ENCODE data around the gene PHF2.

PHF2 gene

DNA sequence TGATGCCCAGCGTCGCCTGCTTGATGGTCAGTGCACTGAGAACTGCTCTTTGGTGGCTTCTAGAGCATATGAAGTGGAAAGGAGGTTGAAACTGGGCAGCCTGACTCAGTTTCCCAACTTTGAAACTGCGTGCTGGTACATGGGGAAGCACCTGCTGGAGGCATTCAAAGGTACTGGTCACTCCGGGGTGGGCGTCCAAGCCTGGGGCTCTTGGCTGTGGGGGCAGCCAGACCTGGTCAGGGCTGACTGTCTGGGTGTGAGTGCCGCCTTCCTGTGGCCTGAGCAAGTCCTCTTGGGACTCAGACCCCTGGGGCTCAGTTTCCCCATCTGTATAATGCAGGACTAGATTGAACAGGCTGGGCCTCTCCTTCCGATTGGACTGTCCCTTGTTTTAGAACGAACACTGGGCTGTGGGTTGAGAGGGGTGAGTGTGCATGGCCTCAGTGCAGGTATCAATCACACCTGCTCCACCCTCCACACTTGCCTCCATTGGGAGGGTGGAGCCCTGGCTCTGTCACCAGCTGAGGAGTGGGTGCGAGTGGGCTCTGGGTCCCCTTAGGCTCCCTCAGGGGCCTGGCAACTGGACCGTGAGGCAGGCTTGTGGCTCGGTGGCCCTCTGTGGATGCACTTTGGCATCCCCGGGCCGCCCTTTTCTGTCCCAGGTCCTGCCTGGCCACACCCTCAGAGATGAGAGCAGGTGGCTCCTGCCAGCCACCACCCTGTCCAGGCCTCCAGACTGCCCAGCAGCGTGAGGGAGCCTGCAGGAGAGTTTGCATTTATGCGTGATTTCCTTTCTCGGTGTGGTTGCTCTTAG lies 80.2 kb downstream of the PHF2 start:
- no peak overlapping the region for H2AFZ ChIP-seq
- no peaks in the 10 kb centered on the region for H3K27me3 ChIP-seq (ENCODE audit: control insufficient read depth, insufficient read depth, low read length)
- no peaks in the 10 kb centered on the region for H3K36me3 ChIP-seq (ENCODE audit: control insufficient read depth, insufficient read depth, low read length)
- no peak overlapping the region for H3K27ac ChIP-seq
- TF ChIP-seq, protein P1, sequence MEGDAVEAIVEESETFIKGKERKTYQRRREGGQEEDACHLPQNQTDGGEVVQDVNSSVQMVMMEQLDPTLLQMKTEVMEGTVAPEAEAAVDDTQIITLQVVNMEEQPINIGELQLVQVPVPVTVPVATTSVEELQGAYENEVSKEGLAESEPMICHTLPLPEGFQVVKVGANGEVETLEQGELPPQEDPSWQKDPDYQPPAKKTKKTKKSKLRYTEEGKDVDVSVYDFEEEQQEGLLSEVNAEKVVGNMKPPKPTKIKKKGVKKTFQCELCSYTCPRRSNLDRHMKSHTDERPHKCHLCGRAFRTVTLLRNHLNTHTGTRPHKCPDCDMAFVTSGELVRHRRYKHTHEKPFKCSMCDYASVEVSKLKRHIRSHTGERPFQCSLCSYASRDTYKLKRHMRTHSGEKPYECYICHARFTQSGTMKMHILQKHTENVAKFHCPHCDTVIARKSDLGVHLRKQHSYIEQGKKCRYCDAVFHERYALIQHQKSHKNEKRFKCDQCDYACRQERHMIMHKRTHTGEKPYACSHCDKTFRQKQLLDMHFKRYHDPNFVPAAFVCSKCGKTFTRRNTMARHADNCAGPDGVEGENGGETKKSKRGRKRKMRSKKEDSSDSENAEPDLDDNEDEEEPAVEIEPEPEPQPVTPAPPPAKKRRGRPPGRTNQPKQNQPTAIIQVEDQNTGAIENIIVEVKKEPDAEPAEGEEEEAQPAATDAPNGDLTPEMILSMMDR (IDR thresholded peaks at IDR 0.05), result no peak
- H3K4me1 ChIP-seq, result no peaks in the 10 kb centered on the region
- no peaks in the 10 kb centered on the region for H3K79me2 ChIP-seq
- no peak overlapping the region for H3K9ac ChIP-seq
- no peaks in the 10 kb centered on the region for H3K9me3 ChIP-seq (ENCODE audit: control insufficient read depth, low read length)
- no peak overlapping the region for H3K4me3 ChIP-seq (ENCODE audit: low read depth, low read length)
- no peak overlapping the region for H3K4me2 ChIP-seq (ENCODE audit: low read length)

DNA sequence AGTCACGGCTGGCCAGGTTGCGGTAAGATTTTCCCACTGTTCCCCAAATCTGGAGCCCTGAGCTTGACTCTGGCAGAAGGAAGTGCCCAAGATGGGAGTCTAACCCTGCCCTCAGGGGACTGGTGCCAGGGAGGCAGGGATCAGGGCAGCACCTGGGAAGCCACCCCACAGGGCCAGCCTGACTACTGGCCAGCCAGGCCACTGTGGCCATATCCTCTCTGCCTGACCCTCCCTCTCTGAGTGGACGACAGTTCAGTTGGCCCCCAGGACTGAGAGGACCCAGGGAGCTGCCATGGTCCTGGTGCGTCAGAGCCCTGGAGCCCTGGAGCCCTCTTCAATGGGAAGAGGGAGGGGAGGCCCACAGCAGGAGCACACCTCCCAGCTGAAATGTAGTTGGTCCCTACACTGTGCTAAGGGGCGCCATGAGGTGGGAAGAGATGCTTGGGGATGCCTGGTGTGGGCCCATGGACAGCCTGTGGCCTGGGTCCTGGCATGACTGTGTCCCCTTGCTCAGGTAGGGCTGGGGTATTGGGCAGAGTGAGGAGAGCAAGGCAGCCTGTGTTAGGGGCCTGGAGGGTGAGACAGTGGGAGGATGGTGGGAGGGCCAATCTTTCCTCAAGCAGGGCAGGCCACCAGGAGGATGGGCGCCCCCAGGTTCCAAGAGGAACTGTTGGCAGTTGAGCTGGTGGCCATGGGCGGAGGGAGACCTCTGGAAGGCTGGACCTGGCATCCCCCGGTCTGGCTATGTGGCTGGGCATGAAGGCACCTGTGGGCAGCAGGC lies 81.1 kb downstream of the PHF2 start:
- Histone ChIP-seq H3K4me3 (ENCODE audit: low read depth, low read length) (no peak overlapping the region), H3K4me1 (no peaks in the 10 kb centered on the region), H3K9ac (no peak overlapping the region), H3K79me2 (no peaks in the 10 kb centered on the region), H3K9me3 (ENCODE audit: control insufficient read depth, low read length) (no peaks in the 10 kb centered on the region), H3K27ac (no peak overlapping the region), H2AFZ (no peak overlapping the region), H3K27me3 (ENCODE audit: control insufficient read depth, insufficient read depth, low read length) (no peaks in the 10 kb centered on the region), H3K36me3 (ENCODE audit: control insufficient read depth, insufficient read depth, low read length) (no peaks in the 10 kb centered on the region), H3K4me2 (ENCODE audit: low read length) (no peak overlapping the region)
- TF ChIP-seq, protein P1 (IDR thresholded peaks at IDR 0.05), result no peak

DNA sequence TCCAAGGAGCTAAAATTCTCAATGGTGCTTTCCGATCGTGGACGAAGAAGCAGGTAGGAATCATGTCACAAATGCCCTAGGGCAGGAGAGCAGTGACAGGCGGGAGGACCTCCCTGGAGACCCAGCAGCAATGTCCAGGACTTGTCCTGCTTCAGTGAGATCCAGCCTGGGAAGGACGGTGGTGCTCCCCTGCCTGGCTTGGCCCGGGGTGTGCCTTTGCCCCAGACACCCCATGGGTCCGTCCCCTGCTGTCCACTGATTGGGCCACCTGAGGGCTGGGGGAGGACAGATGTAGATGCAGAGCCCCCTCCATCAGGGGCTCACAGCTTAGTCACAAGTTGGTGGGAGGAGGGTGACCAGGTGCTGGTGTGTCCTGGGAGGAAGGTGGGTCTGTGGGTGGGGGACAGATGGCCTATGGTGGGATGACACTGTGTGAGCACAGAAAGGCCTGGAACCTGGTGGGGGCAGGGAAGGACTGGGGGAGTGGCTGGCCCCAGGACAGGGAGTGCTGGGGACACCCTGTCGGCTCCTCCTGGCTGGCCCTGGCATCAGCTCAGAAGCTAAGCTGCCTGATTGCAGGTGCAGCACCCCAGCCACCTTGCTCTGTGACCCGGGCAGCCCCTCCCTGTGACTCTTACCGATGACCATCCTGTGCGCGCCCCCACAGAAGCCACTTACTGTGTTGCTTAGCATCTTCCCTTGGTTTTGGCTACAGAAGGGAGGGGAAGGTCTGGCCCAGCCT lies 82.0 kb downstream of the PHF2 start:
- Histone ChIP-seq H3K4me3 (ENCODE audit: low read depth, low read length) (no peak overlapping the region), H3K27ac (no peak overlapping the region), H3K9me3 (ENCODE audit: control insufficient read depth, low read length) (no peaks in the 10 kb centered on the region), H3K9ac (no peak overlapping the region), H2AFZ (no peak overlapping the region), H3K4me2 (ENCODE audit: low read length) (no peak overlapping the region), H3K79me2 (no peaks in the 10 kb centered on the region), H3K27me3 (ENCODE audit: control insufficient read depth, insufficient read depth, low read length) (no peaks in the 10 kb centered on the region), H3K4me1 (no peaks in the 10 kb centered on the region), H3K36me3 (ENCODE audit: control insufficient read depth, insufficient read depth, low read length) (no peaks in the 10 kb centered on the region)
- TF ChIP-seq, protein P1 (IDR thresholded peaks at IDR 0.05), result no peak

DNA sequence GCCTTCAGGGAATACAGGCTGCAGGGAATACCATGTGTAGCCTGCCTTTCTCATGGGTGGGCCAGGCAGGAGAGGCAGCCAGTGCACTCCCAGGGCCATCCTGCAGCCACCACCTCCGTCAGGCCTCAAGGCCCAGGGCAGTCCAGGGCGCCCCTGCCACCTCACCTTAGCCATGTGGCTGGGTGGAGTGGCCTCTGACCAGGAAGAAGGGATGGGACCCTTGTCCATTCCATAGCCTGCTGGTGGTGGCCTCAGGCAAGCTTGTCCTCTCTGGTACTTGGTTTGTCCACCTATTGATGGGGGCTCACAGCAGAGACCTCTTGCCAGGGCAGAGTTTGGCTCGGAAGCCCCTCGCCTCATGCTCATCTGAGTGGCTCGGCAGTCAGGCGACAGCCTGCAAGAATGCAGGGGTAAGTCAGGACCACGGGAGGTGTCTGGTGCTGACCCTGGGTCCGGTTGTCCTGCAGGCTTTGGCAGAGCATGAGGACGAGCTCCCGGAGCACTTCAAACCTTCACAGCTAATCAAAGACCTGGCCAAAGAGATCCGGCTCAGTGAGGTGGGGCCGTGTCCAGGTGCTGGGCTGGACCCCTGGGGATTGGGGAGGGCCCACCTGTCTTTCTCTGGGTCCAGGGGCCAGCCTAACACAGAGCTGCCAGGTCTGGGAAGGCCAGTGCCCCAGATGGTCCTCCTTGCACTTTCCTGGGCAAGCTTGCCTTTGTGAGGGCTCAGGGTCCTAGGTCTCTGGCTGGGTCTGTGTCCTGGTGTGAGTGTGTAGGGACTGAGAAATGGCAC lies 82.9 kb downstream of the PHF2 start:
- Histone ChIP-seq H2AFZ (no peak overlapping the region), H3K27me3 (ENCODE audit: control insufficient read depth, insufficient read depth, low read length) (no peaks in the 10 kb centered on the region), H3K4me3 (ENCODE audit: low read depth, low read length) (no peak overlapping the region), H3K36me3 (ENCODE audit: control insufficient read depth, insufficient read depth, low read length) (no peaks in the 10 kb centered on the region), H3K9me3 (ENCODE audit: control insufficient read depth, low read length) (no peaks in the 10 kb centered on the region), H3K27ac (no peak overlapping the region), H3K4me2 (ENCODE audit: low read length) (no peak overlapping the region), H3K9ac (no peak overlapping the region), H3K4me1 (no peaks in the 10 kb centered on the region), H3K79me2 (no peaks in the 10 kb centered on the region)
- TF ChIP-seq, protein P1 (IDR thresholded peaks at IDR 0.05), result no peak
